HepG2 (cell line): ENCODE measurements around the gene ZBTB45. TPM values are rescaled to one million over a fixed set of nuclear protein-coding genes. Genes with fewer than 3 reads are reported as not detected.

Experiments used
- AGO2 ChIP-seq: fragments of 200-400 bp; formaldehyde crosslinking; optimal IDR thresholded peaks from 2 replicates; pipeline ENCODE3; 2017; ENCODE audit warnings: mild to moderate bottlenecking, low read depth, low read length, moderate library complexity
- CREM ChIP-seq, 2 experiments: sonication (generic) in 1 of 2; formaldehyde crosslinking in 1 of 2; IDR thresholded peaks; 2 replicates each; pipeline versions ENCODE4 v1.4.0 to v1.6.1; 2016 to 2020; ENCODE audit warnings: antibody characterized with exemption in 1 of 2, mild to moderate bottlenecking in 1 of 2, missing genetic modification reagents in 1 of 2
- FOSL2 ChIP-seq: sonication (generic); formaldehyde crosslinking; IDR thresholded peaks from 2 replicates; pipeline ENCODE4 v1.4.0; 2020; ENCODE audit warnings: missing genetic modification reagents
- FOXO1 ChIP-seq: sonication (generic); formaldehyde crosslinking; IDR thresholded peaks from 2 replicates; pipeline ENCODE4 v1.4.0; 2020; ENCODE audit warnings: missing genetic modification reagents
- GATA4 ChIP-seq: sonication (generic); IDR thresholded peaks from 2 replicates; pipeline ENCODE4 v1.6.1; 2016; ENCODE audit warnings: antibody characterized with exemption, low read depth, borderline replicate concordance
- MED1 ChIP-seq: sonication (generic); formaldehyde crosslinking; IDR thresholded peaks from 2 replicates; pipeline ENCODE4 v1.4.0; 2020; ENCODE audit warnings: missing genetic modification reagents
- NFE2L2 ChIP-seq: fragments of 150-350 bp; IDR thresholded peaks from 2 replicates; pipeline ENCODE4 v1.6.1; 2014; ENCODE audit warnings: low read length
- RAD51 ChIP-seq: fragments of 450-650 bp; IDR thresholded peaks from 2 replicates; pipeline ENCODE4 v1.6.1; 2016; ENCODE audit warnings: borderline replicate concordance
- RARA ChIP-seq: IDR thresholded peaks from 2 replicates; pipeline ENCODE4 v1.6.1; 2016; ENCODE audit warnings: missing genetic modification reagents, missing compliant biosample characterization
- RBAK ChIP-seq: sonication (generic); formaldehyde crosslinking; IDR thresholded peaks from 2 replicates; pipeline ENCODE4 v1.5.1; 2020; ENCODE audit warnings: mild to moderate bottlenecking, missing genetic modification reagents
- RBM22 ChIP-seq: fragments of 200-400 bp; formaldehyde crosslinking; optimal IDR thresholded peaks from 2 replicates; pipeline ENCODE3; 2017; ENCODE audit warnings: mild to moderate bottlenecking, low read length, moderate library complexity
- RELA ChIP-seq: sonication (generic); formaldehyde crosslinking; IDR thresholded peaks from 2 replicates; pipeline ENCODE4 v1.4.0; 2020; ENCODE audit warnings: missing genetic modification reagents
- REXO4 ChIP-seq: sonication (generic); formaldehyde crosslinking; IDR thresholded peaks from 2 replicates; pipeline ENCODE4 v1.8.0; 2022; ENCODE audit warnings: missing genetic modification reagents, mild to moderate bottlenecking, borderline replicate concordance
- SAFB2 ChIP-seq: sonication (generic); formaldehyde crosslinking; IDR thresholded peaks from 2 replicates; pipeline ENCODE4 v1.5.1; 2020; ENCODE audit warnings: missing genetic modification reagents, low read depth, mild to moderate bottlenecking, borderline replicate concordance
- TCF12 ChIP-seq, 2 experiments: fragments of 450-650 bp in 1 of 2; sonication (generic) in 1 of 2; formaldehyde crosslinking in 1 of 2; IDR thresholded peaks; 2 replicates each; pipeline versions ENCODE4 v1.6.1 to v1.8.0; 2017 to 2022; ENCODE audit warnings: antibody characterized with exemption in 1 of 2, mild to moderate bottlenecking in 1 of 2, missing genetic modification reagents in 1 of 2, moderate library complexity in 1 of 2
- ZBTB7A ChIP-seq: sonication (generic); formaldehyde crosslinking; IDR thresholded peaks from 2 replicates; pipeline ENCODE4 v1.8.0; 2022; ENCODE audit warnings: mild to moderate bottlenecking, missing genetic modification reagents
- ZMYM2 ChIP-seq: sonication (generic); formaldehyde crosslinking; IDR thresholded peaks from 2 replicates; pipeline ENCODE4 v1.8.0; 2022; ENCODE audit warnings: mild to moderate bottlenecking, missing genetic modification reagents
- ZNF335 ChIP-seq: sonication (generic); formaldehyde crosslinking; IDR thresholded peaks from 2 replicates; pipeline ENCODE4 v1.4.0; 2020; ENCODE audit warnings: missing genetic modification reagents
- ZNF33B ChIP-seq: sonication (generic); formaldehyde crosslinking; IDR thresholded peaks from 2 replicates; pipeline ENCODE4 v1.5.1; 2020; ENCODE audit warnings: mild to moderate bottlenecking, missing genetic modification reagents
- ZNF430 ChIP-seq: sonication (generic); formaldehyde crosslinking; IDR thresholded peaks from 2 replicates; pipeline ENCODE4 v1.9.0; 2021; ENCODE audit warnings: mild to moderate bottlenecking, missing genetic modification reagents
- ZNF737 ChIP-seq: sonication (generic); formaldehyde crosslinking; IDR thresholded peaks from 2 replicates; pipeline ENCODE4 v1.5.0; 2020; ENCODE audit warnings: missing genetic modification reagents, mild to moderate bottlenecking, borderline replicate concordance
- ZNF772 ChIP-seq: sonication (generic); formaldehyde crosslinking; IDR thresholded peaks from 2 replicates; pipeline ENCODE4 v1.5.0; 2020; ENCODE audit warnings: mild to moderate bottlenecking, missing genetic modification reagents
- polyA plus RNA-seq, 8 experiments: library from polyadenylated mRNA; depleted of rRNA in 3 of 8; stranded (reverse) in 7 of 8; unstranded in 1 of 8; fragments of >200 nt; fragmentation: Illumina TruSeq in 4 of 8; extraction: Trizol in 4 of 8; gene quantifications; 2 replicates each; pipeline versions ENCODE4 v1.2.1 to v1.2.3, GENCODE V29; 2011 to 2016; ENCODE audit warnings: low read depth in 4 of 8, missing spikeins in 1 of 8, mixed read lengths in 1 of 8; ENCODE audit not compliant: insufficient read depth in 1 of 8
- total RNA-seq, 5 experiments: library from RNA; depleted of rRNA; stranded (reverse); fragments of >200 nt; fragmentation: Illumina TruSeq; extraction: Trizol; gene quantifications; 2 replicates each; pipeline ENCODE4 v1.2.3, GENCODE V29; 2016; ENCODE audit warnings: low read depth in 1 of 5
- TF ChIP-seq, protein P1 (sequence below): sonication (generic); formaldehyde crosslinking; conservative IDR thresholded peaks from 2 replicates; pipeline ENCODE4 v1.8.0; 2022; ENCODE audit warnings: low read depth, missing genetic modification reagents
- TF ChIP-seq, protein P2 (sequence below): sonication (generic); formaldehyde crosslinking; IDR thresholded peaks from 2 replicates; pipeline ENCODE4 v1.8.0; 2023; ENCODE audit warnings: mild to moderate bottlenecking, missing genetic modification reagents
- TF ChIP-seq, protein P3 (sequence below): sonication (generic); formaldehyde crosslinking; IDR thresholded peaks from 2 replicates; pipeline ENCODE4 v1.4.0; 2020; ENCODE audit warnings: missing genetic modification reagents, borderline replicate concordance

Gene ZBTB45
- total and polyA plus RNA-seq, 2 of the 13 experiments (the other 11 are each of a cell fraction or from before 2014, with no cell fraction given), result 3.0 to 3.7 TPM

DNA sequence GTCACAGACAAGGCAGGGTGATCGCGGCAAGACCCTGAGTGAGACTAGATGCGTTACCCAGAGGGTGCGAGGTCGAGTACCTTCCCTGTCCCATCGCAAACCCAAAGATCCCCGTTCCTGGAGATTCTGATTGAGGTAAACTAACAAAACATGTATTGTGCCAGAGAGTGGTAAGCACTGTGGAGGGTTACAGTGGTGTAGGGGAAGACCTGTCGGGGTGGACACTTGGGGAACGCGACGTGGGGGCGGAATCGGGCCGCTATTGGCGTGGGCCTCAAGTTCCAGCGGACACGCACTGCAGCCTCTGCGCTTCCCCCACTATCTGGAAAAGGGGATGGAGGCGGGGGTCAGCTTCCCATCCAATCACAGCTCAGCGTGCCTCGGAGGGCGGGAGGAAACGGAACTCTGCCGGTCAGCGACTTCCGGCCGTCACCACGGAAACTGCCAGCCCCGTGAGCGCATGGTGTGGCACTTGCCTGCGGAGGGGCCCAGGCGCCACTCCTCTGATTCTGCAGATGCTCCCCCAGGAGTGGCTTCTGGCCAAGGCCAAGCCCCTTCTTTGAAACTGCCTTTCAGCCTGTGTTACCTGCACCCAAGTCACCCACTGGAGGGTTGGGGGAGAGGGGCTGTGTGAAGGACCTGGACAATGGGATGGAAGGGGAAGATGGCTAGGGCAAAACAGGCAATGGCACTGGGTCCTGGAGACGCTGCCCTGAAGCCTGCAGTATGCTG is 39.8 kb upstream of the ZBTB45 start (continued):
- no peak for TF ChIP-seq AGO2
- TF ChIP-seq ZNF772 (CRISPR knock-in tag), result peak; percentile 81
- TF ChIP-seq RBM22, result peak; percentile 61
- TF ChIP-seq ZBTB7A, result peak; percentile 59; the same call in 1 of the 2 replicates
- no peak; the same call in 1 of the 2 replicates for TF ChIP-seq GATA4
- TF ChIP-seq ZNF737 (CRISPR knock-in tag), result peak; percentile 77; the same call in 1 of the 2 replicates
- TF ChIP-seq ZNF33B, result no peak
- no peak; the same call in 1 of the 2 replicates for TF ChIP-seq RARA (CRISPR knock-in tag)
- no peak for TF ChIP-seq REXO4 (CRISPR knock-in tag)
- no peak for TF ChIP-seq RAD51
- TF ChIP-seq, protein P1, sequence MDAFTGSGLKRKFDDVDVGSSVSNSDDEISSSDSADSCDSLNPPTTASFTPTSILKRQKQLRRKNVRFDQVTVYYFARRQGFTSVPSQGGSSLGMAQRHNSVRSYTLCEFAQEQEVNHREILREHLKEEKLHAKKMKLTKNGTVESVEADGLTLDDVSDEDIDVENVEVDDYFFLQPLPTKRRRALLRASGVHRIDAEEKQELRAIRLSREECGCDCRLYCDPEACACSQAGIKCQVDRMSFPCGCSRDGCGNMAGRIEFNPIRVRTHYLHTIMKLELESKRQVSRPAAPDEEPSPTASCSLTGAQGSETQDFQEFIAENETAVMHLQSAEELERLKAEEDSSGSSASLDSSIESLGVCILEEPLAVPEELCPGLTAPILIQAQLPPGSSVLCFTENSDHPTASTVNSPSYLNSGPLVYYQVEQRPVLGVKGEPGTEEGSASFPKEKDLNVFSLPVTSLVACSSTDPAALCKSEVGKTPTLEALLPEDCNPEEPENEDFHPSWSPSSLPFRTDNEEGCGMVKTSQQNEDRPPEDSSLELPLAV, result no peak
- peak; percentile 74 for TF ChIP-seq CREM (IDR thresholded peaks at IDR 0.05)
- TF ChIP-seq CREM (CRISPR knock-in tag; IDR thresholded peaks at IDR 0.05), result no peak
- TF ChIP-seq MED1 (CRISPR knock-in tag), result no peak
- peak; percentile 44; the same call in 1 of the 2 replicates for TF ChIP-seq ZNF335 (CRISPR knock-in tag)
- no peak for TF ChIP-seq FOSL2 (CRISPR knock-in tag)
- TF ChIP-seq ZMYM2 (CRISPR knock-in tag), result 0 out of 2 replicates have a peak, but pooled peaks have one; percentile 18
- peak; percentile 65; the same call in 1 of the 2 replicates for TF ChIP-seq RBAK (CRISPR knock-in tag)
- TF ChIP-seq, protein P2, sequence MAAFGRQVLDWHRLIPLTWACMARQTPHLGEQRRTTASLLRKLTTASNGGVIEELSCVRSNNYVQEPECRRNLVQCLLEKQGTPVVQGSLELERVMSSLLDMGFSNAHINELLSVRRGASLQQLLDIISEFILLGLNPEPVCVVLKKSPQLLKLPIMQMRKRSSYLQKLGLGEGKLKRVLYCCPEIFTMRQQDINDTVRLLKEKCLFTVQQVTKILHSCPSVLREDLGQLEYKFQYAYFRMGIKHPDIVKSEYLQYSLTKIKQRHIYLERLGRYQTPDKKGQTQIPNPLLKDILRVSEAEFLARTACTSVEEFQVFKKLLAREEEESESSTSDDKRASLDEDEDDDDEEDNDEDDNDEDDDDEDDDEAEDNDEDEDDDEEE (CRISPR knock-in tag), result no peak
- TF ChIP-seq ZNF430 (CRISPR knock-in tag), result peak; percentile 73
- TF ChIP-seq SAFB2 (CRISPR knock-in tag), result no peak; the same call in none of the 2 replicates
- TF ChIP-seq RELA (CRISPR knock-in tag), result no peak
- TF ChIP-seq, protein P3, sequence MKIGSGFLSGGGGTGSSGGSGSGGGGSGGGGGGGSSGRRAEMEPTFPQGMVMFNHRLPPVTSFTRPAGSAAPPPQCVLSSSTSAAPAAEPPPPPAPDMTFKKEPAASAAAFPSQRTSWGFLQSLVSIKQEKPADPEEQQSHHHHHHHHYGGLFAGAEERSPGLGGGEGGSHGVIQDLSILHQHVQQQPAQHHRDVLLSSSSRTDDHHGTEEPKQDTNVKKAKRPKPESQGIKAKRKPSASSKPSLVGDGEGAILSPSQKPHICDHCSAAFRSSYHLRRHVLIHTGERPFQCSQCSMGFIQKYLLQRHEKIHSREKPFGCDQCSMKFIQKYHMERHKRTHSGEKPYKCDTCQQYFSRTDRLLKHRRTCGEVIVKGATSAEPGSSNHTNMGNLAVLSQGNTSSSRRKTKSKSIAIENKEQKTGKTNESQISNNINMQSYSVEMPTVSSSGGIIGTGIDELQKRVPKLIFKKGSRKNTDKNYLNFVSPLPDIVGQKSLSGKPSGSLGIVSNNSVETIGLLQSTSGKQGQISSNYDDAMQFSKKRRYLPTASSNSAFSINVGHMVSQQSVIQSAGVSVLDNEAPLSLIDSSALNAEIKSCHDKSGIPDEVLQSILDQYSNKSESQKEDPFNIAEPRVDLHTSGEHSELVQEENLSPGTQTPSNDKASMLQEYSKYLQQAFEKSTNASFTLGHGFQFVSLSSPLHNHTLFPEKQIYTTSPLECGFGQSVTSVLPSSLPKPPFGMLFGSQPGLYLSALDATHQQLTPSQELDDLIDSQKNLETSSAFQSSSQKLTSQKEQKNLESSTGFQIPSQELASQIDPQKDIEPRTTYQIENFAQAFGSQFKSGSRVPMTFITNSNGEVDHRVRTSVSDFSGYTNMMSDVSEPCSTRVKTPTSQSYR (CRISPR knock-in tag), result peak; percentile 73
- no peak for TF ChIP-seq FOXO1 (CRISPR knock-in tag)
- TF ChIP-seq TCF12 (IDR thresholded peaks at IDR 0.05), result no peak
- no peak for TF ChIP-seq TCF12 (CRISPR knock-in tag; IDR thresholded peaks at IDR 0.05)
- TF ChIP-seq NFE2L2, result no peak
